Measurements from ENCODE around the gene HERC2.

DNA sequence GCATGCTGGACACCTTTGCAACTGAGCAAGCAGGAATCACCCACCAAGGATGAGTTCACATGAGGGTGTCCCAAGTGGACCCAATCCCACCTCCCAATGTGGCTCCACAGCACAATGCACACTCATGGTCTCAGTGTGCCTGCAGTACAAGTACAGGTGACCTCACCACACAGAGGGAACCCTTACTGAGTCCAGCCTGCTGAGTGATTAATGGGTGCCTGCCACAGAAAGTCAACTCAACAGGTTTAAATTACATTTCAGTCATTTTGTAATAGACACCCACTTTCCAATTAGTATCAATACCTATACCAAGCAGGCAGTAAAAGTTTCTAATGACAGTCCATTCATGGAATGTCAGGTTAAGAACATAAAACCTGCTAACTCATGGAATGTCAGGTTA lies 59.5 kb downstream of the HERC2 start:
- TF ChIP-seq EP300 (IDR thresholded peaks at IDR 0.05), result no peak
- TF ChIP-seq, protein P1, sequence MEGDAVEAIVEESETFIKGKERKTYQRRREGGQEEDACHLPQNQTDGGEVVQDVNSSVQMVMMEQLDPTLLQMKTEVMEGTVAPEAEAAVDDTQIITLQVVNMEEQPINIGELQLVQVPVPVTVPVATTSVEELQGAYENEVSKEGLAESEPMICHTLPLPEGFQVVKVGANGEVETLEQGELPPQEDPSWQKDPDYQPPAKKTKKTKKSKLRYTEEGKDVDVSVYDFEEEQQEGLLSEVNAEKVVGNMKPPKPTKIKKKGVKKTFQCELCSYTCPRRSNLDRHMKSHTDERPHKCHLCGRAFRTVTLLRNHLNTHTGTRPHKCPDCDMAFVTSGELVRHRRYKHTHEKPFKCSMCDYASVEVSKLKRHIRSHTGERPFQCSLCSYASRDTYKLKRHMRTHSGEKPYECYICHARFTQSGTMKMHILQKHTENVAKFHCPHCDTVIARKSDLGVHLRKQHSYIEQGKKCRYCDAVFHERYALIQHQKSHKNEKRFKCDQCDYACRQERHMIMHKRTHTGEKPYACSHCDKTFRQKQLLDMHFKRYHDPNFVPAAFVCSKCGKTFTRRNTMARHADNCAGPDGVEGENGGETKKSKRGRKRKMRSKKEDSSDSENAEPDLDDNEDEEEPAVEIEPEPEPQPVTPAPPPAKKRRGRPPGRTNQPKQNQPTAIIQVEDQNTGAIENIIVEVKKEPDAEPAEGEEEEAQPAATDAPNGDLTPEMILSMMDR (IDR thresholded peaks at IDR 0.05), result no peak

Data from sigmoid colon (tissue), 4 donors.